ENCODE data around the gene GNA12.

DNA sequence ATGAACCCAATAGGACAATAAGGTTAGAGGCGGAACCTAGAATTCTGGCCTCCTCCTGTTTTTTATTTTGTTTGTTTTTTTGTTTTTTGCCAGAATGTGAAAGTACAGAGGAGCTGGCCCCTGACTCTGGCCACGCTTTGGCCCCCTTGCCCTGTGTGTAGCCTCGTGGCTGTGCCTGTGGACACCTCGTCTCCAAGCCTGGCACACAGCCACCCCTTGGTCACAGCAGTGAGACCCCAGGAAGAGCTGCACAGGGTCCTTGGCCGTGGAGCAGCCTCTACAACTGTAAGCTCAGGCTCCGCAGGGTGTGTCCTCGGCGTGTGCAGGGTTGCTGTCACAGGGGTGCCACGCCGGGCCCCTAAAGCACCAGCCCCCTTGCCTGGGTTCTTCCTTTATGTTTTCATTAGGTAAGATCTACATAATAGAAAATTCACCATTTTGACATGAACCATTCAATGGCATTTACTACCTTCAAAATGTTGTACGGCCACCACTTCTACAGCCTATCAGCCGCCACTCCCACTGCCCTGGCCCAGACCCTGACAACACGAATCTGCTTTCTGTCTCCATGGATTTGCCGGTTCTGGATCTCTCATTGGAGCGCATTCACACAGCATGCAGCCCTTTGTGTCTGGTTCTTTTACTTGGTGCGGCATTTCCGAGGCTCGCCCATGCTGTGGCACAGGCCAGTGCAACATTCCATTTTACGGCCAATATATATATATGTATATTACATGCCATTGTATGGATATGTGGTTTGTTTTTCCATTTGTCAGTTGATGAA is 105.2 kb downstream of the GNA12 start:
- no peak for TF ChIP-seq CTCF (IDR thresholded peaks at IDR 0.05)
- no peak for TF ChIP-seq POLR2A (IDR thresholded peaks at IDR 0.05)

Data from lower leg skin (tissue), 3 donors.